Keratinocyte (primary cell): ENCODE data around the gene MRPL53. TPM values are rescaled to one million over a fixed set of nuclear protein-coding genes. Genes with fewer than 3 reads are reported as not detected.

Experiments
- DNase-seq: peaks from one replicate; pipeline ENCODE4 v3.0.0-alpha.2; 2011; ENCODE audit warnings: low read depth, missing footprints, low spot score
- FAIRE-seq: peaks from 2 replicates; lab custom pipeline; 2011; peaks lifted over from hg19 to GRCh38; lab: Jason Lieb, UNC
- H2AFZ ChIP-seq: 2 replicates; pipeline ENCODE4 v1.6.0; 2012; ENCODE audit warnings: low read length, control low read depth, inconsistent platforms; ENCODE audit not compliant: control insufficient read depth
- H3K27ac ChIP-seq: 2 replicates; pipeline ENCODE4 v1.5.1; 2011; ENCODE audit warnings: low read length; ENCODE audit not compliant: control insufficient read depth, insufficient read depth
- H3K27me3 ChIP-seq: 3 replicates; pipeline ENCODE4 v1.6.0; 2011; ENCODE audit warnings: low read length; ENCODE audit not compliant: control insufficient read depth, insufficient read depth; ENCODE audit errors: extremely low read depth
- H3K36me3 ChIP-seq, 2 experiments: 2 replicates in 1 of 2; 3 replicates in 1 of 2; pipeline ENCODE4 v1.5.1; 2011; ENCODE audit warnings: low read length in 2 of 2, mild to moderate bottlenecking in 1 of 2; ENCODE audit not compliant: control insufficient read depth in 2 of 2, insufficient read depth in 2 of 2; ENCODE audit errors: extremely low read depth in 1 of 2
- H3K4me1 ChIP-seq: 3 replicates; pipeline ENCODE4 v1.5.1; 2011; ENCODE audit warnings: low read length; ENCODE audit not compliant: control insufficient read depth, insufficient read depth; ENCODE audit errors: extremely low read depth
- H3K4me2 ChIP-seq: 3 replicates; pipeline ENCODE4 v1.6.0; 2011; ENCODE audit warnings: low read depth, low read length; ENCODE audit not compliant: control insufficient read depth, insufficient read depth; ENCODE audit errors: extremely low read depth
- H3K4me3 ChIP-seq, 3 experiments: fragments of 200-600 bp in 1 of 3; sonication (generic) in 1 of 3; 2 replicates in 2 of 3; 3 replicates in 1 of 3; pipeline ENCODE4 v1.5.1; 2011 to 2016; ENCODE audit warnings: low read length in 3 of 3, mild to moderate bottlenecking in 3 of 3, control low read depth in 2 of 3, inconsistent platforms in 1 of 3, low read depth in 1 of 3, mixed read lengths in 1 of 3, mixed run types in 1 of 3, moderate library complexity in 1 of 3; ENCODE audit not compliant: control insufficient read depth in 2 of 3, insufficient read depth in 2 of 3; ENCODE audit errors: extremely low read depth in 1 of 3
- H3K79me2 ChIP-seq: 2 replicates; pipeline ENCODE4 v1.6.0; 2012; ENCODE audit warnings: low read length; ENCODE audit not compliant: control insufficient read depth, insufficient read depth
- H3K9ac ChIP-seq: 3 replicates; pipeline ENCODE4 v1.6.0; 2011; ENCODE audit warnings: low read length; ENCODE audit not compliant: control insufficient read depth, insufficient read depth; ENCODE audit errors: extremely low read depth
- H3K9me1 ChIP-seq: 3 replicates; pipeline ENCODE4 v1.6.0; 2011; ENCODE audit warnings: low read length; ENCODE audit not compliant: control insufficient read depth, insufficient read depth; ENCODE audit errors: extremely low read depth
- H3K9me3 ChIP-seq: 2 replicates; pipeline ENCODE4 v1.5.1; 2012; ENCODE audit warnings: low read depth, low read length; ENCODE audit not compliant: control insufficient read depth
- H4K20me1 ChIP-seq: 3 replicates; pipeline ENCODE4 v1.6.0; 2011; ENCODE audit warnings: low read length; ENCODE audit not compliant: control insufficient read depth, insufficient read depth; ENCODE audit errors: extremely low read depth
- EZH2 ChIP-seq: IDR thresholded peaks from one replicate; pipeline ENCODE4 v1.6.1; 2012; ENCODE audit warnings: inconsistent platforms, mild to moderate bottlenecking, low read length, moderate library complexity
- dilution Hi-C: fragments of 300-500 bp; cut with MboI; formaldehyde crosslinking; loops from one replicate; pipeline ENCODE4 v1.7.0; 2020; ENCODE audit warnings: low sequenced_read_pairs; ENCODE audit not compliant: extremely low pct_ligation_motif_present
- polyA plus RNA-seq, 5 experiments: library from polyadenylated mRNA; depleted of rRNA in 3 of 5; stranded (reverse) in 3 of 5; stranded (forward) in 1 of 5; unstranded in 1 of 5; fragments of >200 nt; gene quantifications; 1 replicate in 1 of 5; 2 replicates in 3 of 5; 3 replicates in 1 of 5; pipeline versions ENCODE4 v1.2.1 to v1.2.3, GENCODE V29; 2011 to 2012; ENCODE audit warnings: missing spikeins in 2 of 5, low read depth in 1 of 5, low replicate concordance in 1 of 5
- TF ChIP-seq, protein P1 (sequence below), 3 experiments: IDR thresholded peaks in 1 of 3; conservative IDR thresholded peaks in 1 of 3; optimal IDR thresholded peaks in 1 of 3; 2 replicates in 2 of 3; 3 replicates in 1 of 3; pipeline versions ENCODE3 to v1.5.1; 2011; ENCODE audit warnings: low read length in 3 of 3, mild to moderate bottlenecking in 3 of 3, moderate library complexity in 2 of 3, control low read depth in 1 of 3, inconsistent platforms in 1 of 3; ENCODE audit not compliant: insufficient read depth in 2 of 3; ENCODE audit errors: extremely low read depth in 1 of 3

MRPL53 gene
- polyA plus RNA-seq, 1 donor (not counting 4 experiments of a cell fraction or from before 2014, with no cell fraction given) = 31.0 TPM

DNA sequence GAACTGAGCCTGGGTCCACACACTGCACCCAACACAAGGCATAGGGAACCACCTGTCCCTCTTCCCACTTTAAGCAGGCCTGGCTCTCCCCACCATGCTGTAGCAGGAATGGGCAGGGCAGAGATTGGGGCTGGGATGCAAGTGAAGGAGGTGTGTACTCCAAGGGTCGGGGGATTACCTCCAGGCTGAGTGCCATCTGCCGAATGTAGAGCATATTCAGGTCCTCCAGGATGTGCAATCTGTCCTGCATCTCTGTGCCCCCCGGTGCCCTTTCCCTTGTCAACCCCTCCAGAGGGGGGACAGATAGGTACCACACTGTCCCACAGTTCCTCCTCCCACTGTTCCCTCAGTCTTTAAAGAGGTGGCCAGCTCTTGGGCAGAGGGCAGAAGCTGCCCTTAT is 33.1 kb downstream of the MRPL53 start:
- H3K9me3 ChIP-seq = no peaks in the 10 kb centered on the region
- H3K9me1 ChIP-seq = peaks cover 8% of the 10 kb centered on the region
- H3K27me3 ChIP-seq = no peaks in the 10 kb centered on the region
- H4K20me1 ChIP-seq = peaks cover 27% of the 10 kb centered on the region
- H3K27ac ChIP-seq = peak overlapping the region; percentile 93
- DNase-seq = no peak
- dilution Hi-C loops = no loop called here
- no peak for FAIRE-seq
- H3K4me2 ChIP-seq = peak overlapping the region; percentile 84
- TF ChIP-seq EZH2 = no peak
- TF ChIP-seq, protein P1, sequence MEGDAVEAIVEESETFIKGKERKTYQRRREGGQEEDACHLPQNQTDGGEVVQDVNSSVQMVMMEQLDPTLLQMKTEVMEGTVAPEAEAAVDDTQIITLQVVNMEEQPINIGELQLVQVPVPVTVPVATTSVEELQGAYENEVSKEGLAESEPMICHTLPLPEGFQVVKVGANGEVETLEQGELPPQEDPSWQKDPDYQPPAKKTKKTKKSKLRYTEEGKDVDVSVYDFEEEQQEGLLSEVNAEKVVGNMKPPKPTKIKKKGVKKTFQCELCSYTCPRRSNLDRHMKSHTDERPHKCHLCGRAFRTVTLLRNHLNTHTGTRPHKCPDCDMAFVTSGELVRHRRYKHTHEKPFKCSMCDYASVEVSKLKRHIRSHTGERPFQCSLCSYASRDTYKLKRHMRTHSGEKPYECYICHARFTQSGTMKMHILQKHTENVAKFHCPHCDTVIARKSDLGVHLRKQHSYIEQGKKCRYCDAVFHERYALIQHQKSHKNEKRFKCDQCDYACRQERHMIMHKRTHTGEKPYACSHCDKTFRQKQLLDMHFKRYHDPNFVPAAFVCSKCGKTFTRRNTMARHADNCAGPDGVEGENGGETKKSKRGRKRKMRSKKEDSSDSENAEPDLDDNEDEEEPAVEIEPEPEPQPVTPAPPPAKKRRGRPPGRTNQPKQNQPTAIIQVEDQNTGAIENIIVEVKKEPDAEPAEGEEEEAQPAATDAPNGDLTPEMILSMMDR (optimal IDR thresholded peaks at IDR 0.05 in 1 of 3, IDR thresholded peaks at IDR 0.05 in 1 of 3, conservative IDR thresholded peaks at IDR 0.05 in 1 of 3; ENCODE audit: extremely low read depth in 1 of 3, insufficient read depth in 2 of 3, low read length in 3 of 3) = no peak
- H3K4me1 ChIP-seq = peaks cover 35% of the 10 kb centered on the region
- peak overlapping the region; percentile 98 for H3K9ac ChIP-seq
- H3K4me3 ChIP-seq = peak overlapping the region; percentile 74 to 98 (median 78)
- H2AFZ ChIP-seq = no peak overlapping the region
- peaks cover 14 to 47% of the 10 kb centered on the region in 2 experiments for H3K36me3 ChIP-seq
- peaks cover 75% of the 10 kb centered on the region for H3K79me2 ChIP-seq

DNA sequence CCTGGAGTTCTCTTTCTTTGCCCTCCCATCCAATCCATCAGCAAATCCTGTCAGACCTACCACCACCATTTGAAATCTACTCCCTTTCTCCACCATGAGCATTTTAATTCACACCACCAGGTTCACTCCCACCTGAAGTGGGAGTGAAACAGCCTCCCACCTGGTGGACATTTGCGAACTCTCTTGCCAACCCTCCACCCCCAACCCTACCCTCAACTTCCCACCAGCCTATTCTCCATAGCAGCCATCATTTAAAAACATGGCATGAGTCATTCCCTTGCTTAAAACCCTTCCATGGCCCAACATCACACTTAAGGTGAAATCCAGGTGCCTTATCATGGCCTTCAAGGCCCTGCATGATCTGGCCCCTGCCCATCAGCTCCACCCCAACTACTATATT is 34.2 kb downstream of the MRPL53 start:
- H3K9me3 ChIP-seq = no peaks in the 10 kb centered on the region
- peaks cover 14 to 51% of the 10 kb centered on the region in 2 experiments for H3K36me3 ChIP-seq
- H3K4me1 ChIP-seq = peaks cover 35% of the 10 kb centered on the region
- H4K20me1 ChIP-seq = peaks cover 27% of the 10 kb centered on the region
- no peak overlapping the region for H3K27ac ChIP-seq
- no peak overlapping the region for H3K9ac ChIP-seq
- no peaks in the 10 kb centered on the region for H3K27me3 ChIP-seq
- peaks cover 83% of the 10 kb centered on the region for H3K79me2 ChIP-seq
- no peak overlapping the region for H2AFZ ChIP-seq
- H3K9me1 ChIP-seq = peaks cover 8% of the 10 kb centered on the region
- DNase-seq (no peak), FAIRE-seq (no peak)
- H3K4me3 ChIP-seq = peak overlapping the region in 2 of 3 experiments; percentile 74 to 78
- dilution Hi-C loops = no loop called here
- TF ChIP-seq EZH2 = no peak
- TF ChIP-seq, protein P1 (optimal IDR thresholded peaks at IDR 0.05 in 1 of 3, IDR thresholded peaks at IDR 0.05 in 1 of 3, conservative IDR thresholded peaks at IDR 0.05 in 1 of 3; ENCODE audit: extremely low read depth in 1 of 3, insufficient read depth in 2 of 3, low read length in 3 of 3) = no peak
- peak overlapping the region; percentile 84 for H3K4me2 ChIP-seq
